GM12878 (cell line): Measurements from ENCODE around the gene PINK1. TPM values are rescaled to one million over a fixed set of nuclear protein-coding genes. Genes with fewer than 3 reads are reported as not detected.

Experiments
- ATAC-seq: fragments of 200-7000 bp; cut with Tn5 transposase; 3 replicates; pipeline ENCODE4 v1.9.1; 2020; ENCODE audit warnings: mild to moderate bottlenecking, moderate library complexity
- BruUV-seq: library from RNA; stranded (reverse); fragments of 400-500 nt; replicated peaks from 2 replicates; lab custom pipeline; 2021; lab: Mats Ljungman, UMichigan
- CTCF ChIA-PET: fragments of 300-600 bp; sonication (Branson Sonifier 250); formaldehyde crosslinking; extraction: SDS; loops from one replicate; lab custom pipeline; 2021; ENCODE audit warnings: inconsistent platforms; lab: Yijun Ruan, JAX
- POLR2A ChIA-PET: fragments of 350-600 bp; formaldehyde crosslinking; extraction: SDS; loops from one replicate; lab custom pipeline; 2021; ENCODE audit warnings: inconsistent platforms; lab: Charles Lee
- RAD21 ChIA-PET: fragments of 300-600 bp; sonication (Branson Sonifier 250); formaldehyde crosslinking; loops from one replicate; lab custom pipeline; 2023; ENCODE audit warnings: antibody characterized with exemption; ENCODE audit not compliant: unreplicated experiment; lab: Charles Lee
- SMC1A ChIA-PET: fragments of 300-600 bp; sonication (Branson Sonifier 250); formaldehyde crosslinking; loops from one replicate; lab custom pipeline; 2023; ENCODE audit not compliant: unreplicated experiment, uncharacterized antibody; lab: Charles Lee
- DNase-seq: peaks from one replicate; pipeline ENCODE4 v3.0.0-alpha.2; 2011; ENCODE audit warnings: low read depth, low spot score
- FAIRE-seq: peaks from 3 replicates; lab custom pipeline; 2011; peaks lifted over from hg19 to GRCh38; lab: Jason Lieb, UNC
- H2AFZ ChIP-seq: 2 replicates; pipeline ENCODE4 v1.6.0; 2011; ENCODE audit warnings: low read depth, low read length, control low read depth; ENCODE audit not compliant: control insufficient read depth
- H3K27ac ChIP-seq: 2 replicates; pipeline ENCODE4 v1.5.1; 2011; ENCODE audit warnings: control low read depth; ENCODE audit not compliant: control insufficient read depth, insufficient read depth
- H3K27me3 ChIP-seq, 2 experiments: replicated peaks in 1 of 2; 2 replicates each; pipeline versions ENCODE4 v1.6.0 to v1.6.1; 2011; ENCODE audit warnings: low read length in 1 of 2; ENCODE audit not compliant: control insufficient read depth in 2 of 2, insufficient read depth in 2 of 2
- H3K36me3 ChIP-seq, 2 experiments: 2 replicates each; pipeline ENCODE4 v1.5.1; 2011; ENCODE audit warnings: low read length in 1 of 2; ENCODE audit not compliant: control insufficient read depth in 2 of 2, insufficient read depth in 2 of 2
- H3K4me1 ChIP-seq: 2 replicates; pipeline ENCODE4 v1.6.1; 2011; ENCODE audit warnings: mild to moderate bottlenecking, low read length, moderate library complexity, mixed read lengths; ENCODE audit not compliant: control insufficient read depth, insufficient read depth
- H3K4me2 ChIP-seq: 2 replicates; pipeline ENCODE4 v1.6.0; 2011; ENCODE audit warnings: control low read depth; ENCODE audit not compliant: control insufficient read depth, insufficient read depth
- H3K4me3 ChIP-seq: fragments of 200-600 bp; sonication (generic); 2 replicates; pipeline ENCODE4 v1.5.1; 2016
- H3K79me2 ChIP-seq: 2 replicates; pipeline ENCODE4 v1.6.0; 2011; ENCODE audit warnings: low read length; ENCODE audit not compliant: control insufficient read depth, insufficient read depth
- H3K9ac ChIP-seq: 2 replicates; pipeline ENCODE4 v1.8.0; 2011; ENCODE audit warnings: low read length, control low read depth, mixed read lengths; ENCODE audit not compliant: control insufficient read depth, insufficient read depth
- H3K9me3 ChIP-seq: replicated peaks from 3 replicates; pipeline ENCODE4 v1.5.1; 2011; ENCODE audit warnings: mild to moderate bottlenecking, low read length; ENCODE audit not compliant: control insufficient read depth, insufficient read depth
- H4K20me1 ChIP-seq: 2 replicates; pipeline ENCODE4 v1.6.0; 2011; ENCODE audit not compliant: control insufficient read depth, insufficient read depth
- CBX5 ChIP-seq: sonication (generic); IDR thresholded peaks from 2 replicates; pipeline ENCODE4 v1.6.1; 2016; ENCODE audit warnings: low read depth, moderate library complexity, mild to moderate bottlenecking, inconsistent platforms
- CUX1 ChIP-seq: IDR thresholded peaks from 2 replicates; pipeline ENCODE4 v1.6.1; 2012; ENCODE audit warnings: improper control_type of control experiment, low read depth, low read length; ENCODE audit not compliant: insufficient replicate concordance
- FOXM1 ChIP-seq: IDR thresholded peaks from 2 replicates; pipeline ENCODE4 v1.6.1; 2012; ENCODE audit warnings: low read depth, mild to moderate bottlenecking, inconsistent platforms, low read length, moderate library complexity
- MAX ChIP-seq: IDR thresholded peaks from 2 replicates; pipeline ENCODE4 v1.6.1; 2012; ENCODE audit warnings: low read depth, low read length, improper control_type of control experiment
- MEF2B ChIP-seq: fragments of 450-650 bp; IDR thresholded peaks from 2 replicates; pipeline ENCODE4 v1.6.1; 2018; ENCODE audit warnings: mild to moderate bottlenecking, moderate library complexity; ENCODE audit not compliant: partially characterized antibody, poor library complexity, severe bottlenecking
- MYB ChIP-seq: fragments of 150-350 bp; IDR thresholded peaks from 2 replicates; pipeline ENCODE4 v1.6.1; 2014; ENCODE audit warnings: mild to moderate bottlenecking, low read depth, low read length, borderline replicate concordance
- NFYB ChIP-seq: IDR thresholded peaks from 2 replicates; pipeline ENCODE4 v1.6.1; 2011; ENCODE audit warnings: low read depth, mild to moderate bottlenecking, low read length, improper control_type of control experiment, moderate library complexity; ENCODE audit not compliant: insufficient read depth
- PKNOX1 ChIP-seq: fragments of 450-650 bp; IDR thresholded peaks from 2 replicates; pipeline ENCODE4 v1.6.1; 2016; ENCODE audit warnings: mild to moderate bottlenecking
- RCOR1 ChIP-seq: conservative IDR thresholded peaks from 2 replicates; pipeline ENCODE4 v1.6.1; 2012; ENCODE audit warnings: low read depth, low read length, improper control_type of control experiment
- SMARCA5 ChIP-seq: fragments of 450-650 bp; IDR thresholded peaks from 2 replicates; pipeline ENCODE4 v1.6.1; 2017; ENCODE audit warnings: mild to moderate bottlenecking
- SREBF1 ChIP-seq: IDR thresholded peaks from 2 replicates; pipeline ENCODE4 v1.6.1; 2012; ENCODE audit warnings: mild to moderate bottlenecking, low read length
- SRF ChIP-seq, 2 experiments: IDR thresholded peaks; 2 replicates each; pipeline ENCODE4 v1.6.1; 2011; ENCODE audit warnings: low read depth in 2 of 2, low read length in 2 of 2, mild to moderate bottlenecking in 1 of 2, moderate library complexity in 1 of 2
- TCF12 ChIP-seq: IDR thresholded peaks from 2 replicates; pipeline ENCODE4 v1.6.1; 2011; ENCODE audit warnings: low read depth, mild to moderate bottlenecking, low read length
- WGBS: methylation state at CpG from one replicate; pipeline ENCODE4 v1.1.6; 2016; ENCODE audit warnings: low lambda C conversion rate; ENCODE audit not compliant: insufficient replicate concordance, insufficient coverage; ENCODE audit errors: missing lambda C conversion rate; 5-methylcytosine and 5-hydroxymethylcytosine counted together
- in situ Hi-C: fragments of 300-500 bp; cut with MboI; formaldehyde crosslinking; loops from 9 replicates; pipeline ENCODE4 v1.14.3; 2018; ENCODE audit warnings: mixed read lengths
- intact Hi-C: fragments of 100-400 bp; cut with micrococcal nuclease; formaldehyde crosslinking; loops from one replicate; pipeline ENCODE4 v1.14.2; 2022; ENCODE audit not compliant: unreplicated experiment
- polyA plus RNA-seq, 11 experiments: library from polyadenylated mRNA; depleted of rRNA in 4 of 11; unstranded in 6 of 11; stranded (reverse) in 5 of 11; fragments of >200 nt; fragmentation: Nextera tagmentation in 4 of 11; fragmentation: Illumina TruSeq in 1 of 11; extraction: Ambion mirVana in 4 of 11; extraction: Trizol in 1 of 11; gene quantifications; 1 replicate in 1 of 11; 2 replicates in 10 of 11; pipeline versions ENCODE4 v1.2.1 to v1.2.3, GENCODE V29; 2011 to 2016; ENCODE audit warnings: inconsistent platforms in 2 of 11, missing spikeins in 2 of 11, low read depth in 1 of 11
- total RNA-seq, 4 experiments: library from RNA; depleted of rRNA in 3 of 4; stranded (reverse); fragments of >200 nt in 3 of 4; fragmentation: Illumina TruSeq in 1 of 4; extraction: Trizol in 1 of 4; gene quantifications; 2 replicates each; pipeline versions ENCODE4 v1.2.1 to v1.2.3, GENCODE V29; 2013 to 2021

PINK1 gene
- total and polyA plus RNA-seq, 10 of the 15 experiments (the other 5 are each of a cell fraction or from before 2014, with no cell fraction given) = 0.42 to 4.4 (median 1.9) TPM; not detected in 1

GRCh38 chr1:20590306-20590777, 42.9 kb upstream of the PINK1 start:
- ChIA-PET SMC1A (no interaction called here), RAD21 (no interaction called here), CTCF (no interaction called here), POLR2A (no interaction called here)
- Histone ChIP-seq H3K79me2 (no peaks in the 10 kb centered on the region), H3K9ac (no peak overlapping the region), H3K4me2 (no peak overlapping the region), H4K20me1 (no peaks in the 10 kb centered on the region), H2AFZ (no peak overlapping the region), H3K9me3 (no peaks in the 10 kb centered on the region), H3K27me3 (peaks cover 5 to 8% of the 10 kb centered on the region in 2 experiments), H3K4me1 (no peaks in the 10 kb centered on the region), H3K4me3 (no peak overlapping the region), H3K36me3 (no peaks in the 10 kb centered on the region), H3K27ac (no peak overlapping the region)
- intact Hi-C loops = no loop called here
- BruUV-seq = no TSS peak
- 54% methylated on average over 7 of the region's 7 CpGs for WGBS
- no peak for TF ChIP-seq MEF2B
- no peak for TF ChIP-seq NFYB
- no peak for TF ChIP-seq PKNOX1
- no peak for TF ChIP-seq MYB
- no peak for TF ChIP-seq RCOR1
- no peak for TF ChIP-seq SREBF1
- TF ChIP-seq SMARCA5 = no peak
- no peak for TF ChIP-seq CBX5
- TF ChIP-seq TCF12 = no peak
- no peak for TF ChIP-seq CUX1
- TF ChIP-seq MAX = no peak
- TF ChIP-seq FOXM1 = no peak
- no peak for TF ChIP-seq SRF (IDR thresholded peaks at IDR 0.05; ENCODE audit: low read depth in 2 of 2, low read length in 2 of 2)
- ATAC-seq = no peak; the same call in 1 of the 3 replicates
- DNase-seq = no peak
- in situ Hi-C loops = no loop called here
- no peak for FAIRE-seq
